Activated CD4-positive, CD25-positive, alpha-beta regulatory T cell treated with anti-CD3 and anti-CD28 coated beads, Interleukin-2, amount 50 U/mL, for 16 hours (primary cell): ENCODE results near the gene XG.
"Not testable (repeated sequence)": the region's sequence is repeated elsewhere in the genome, so short reads cannot be mapped to it uniquely, and the experiment has no call there.

Experiments
- DNase-seq: peaks from one replicate; pipeline ENCODE4 v3.0.0-alpha.2; 2020; ENCODE audit warnings: low read depth, low spot score

Gene XG

DNA sequence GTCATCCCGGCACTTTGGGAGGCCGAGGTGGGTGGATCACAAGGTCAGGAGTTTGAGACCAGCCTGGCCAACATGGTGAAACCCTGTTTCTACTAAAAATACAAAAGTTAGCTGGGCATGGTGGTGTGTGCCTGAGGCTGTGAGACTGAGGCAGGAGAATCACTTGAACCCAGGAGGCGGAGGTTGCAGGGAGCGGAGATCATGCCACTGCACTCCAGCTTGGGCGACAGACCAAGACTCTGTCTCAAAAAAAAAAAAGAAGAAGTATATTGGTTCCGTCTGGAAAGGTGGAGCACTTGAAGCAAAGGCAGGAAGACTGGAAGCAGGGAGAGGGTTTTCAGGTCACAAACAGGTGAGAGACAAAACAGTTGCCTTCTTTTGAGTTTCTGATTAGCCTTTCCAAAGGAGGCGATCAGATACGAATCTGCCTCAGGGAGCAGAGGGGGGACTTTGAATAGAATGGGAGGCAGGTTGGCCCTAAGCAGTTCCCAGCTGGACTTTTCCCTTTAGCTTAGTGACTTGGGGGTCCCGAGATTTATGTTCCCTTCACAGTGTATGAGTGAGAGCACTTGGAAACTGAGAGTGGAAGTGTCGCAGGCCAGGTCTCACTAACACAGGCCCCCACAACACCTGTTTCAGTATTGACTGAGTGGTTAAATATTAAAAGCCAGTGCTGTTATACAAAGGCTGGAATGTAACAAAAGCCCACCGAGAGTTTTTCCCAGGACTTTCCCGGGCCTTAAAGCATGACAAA is 28.8 kb downstream of the XG start:
- not testable (repeated sequence) for DNase-seq

DNA sequence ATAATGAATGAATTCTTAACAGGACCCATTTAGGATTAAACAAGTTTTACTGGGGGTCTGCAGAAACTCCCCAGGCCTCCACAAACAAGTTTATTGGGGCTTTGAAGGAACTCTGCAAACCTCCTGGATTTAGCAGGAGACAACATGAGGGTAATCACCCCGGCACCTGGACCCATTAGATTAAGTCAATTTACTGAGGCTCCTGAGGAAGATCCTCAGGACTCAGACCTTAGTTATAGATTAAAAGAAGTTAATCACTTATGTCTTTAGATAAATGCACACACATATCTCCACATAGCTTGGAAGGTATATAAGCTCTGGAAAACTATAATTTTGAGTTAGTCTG is 29.4 kb downstream of the XG start:
- DNase-seq, result no peak

DNA sequence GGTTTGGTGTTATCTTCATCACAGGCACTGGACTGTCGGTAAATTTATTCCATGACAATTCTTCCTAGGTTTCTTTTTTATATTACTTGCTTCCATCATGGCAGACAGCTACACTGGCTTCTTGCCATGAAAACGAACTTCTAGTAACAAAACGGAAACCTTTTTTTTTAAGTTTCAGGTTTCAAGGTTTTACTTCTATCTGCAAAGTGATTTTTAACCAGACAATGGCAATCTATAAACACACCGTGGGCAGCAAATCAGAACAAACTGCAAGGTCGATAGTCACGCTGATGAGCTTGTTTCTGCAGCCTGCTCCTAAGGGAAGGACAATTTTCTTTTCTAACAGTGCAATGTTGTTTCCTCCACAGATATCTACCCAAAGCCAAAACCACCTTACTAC is 29.9 kb downstream of the XG start:
- no peak for DNase-seq

DNA sequence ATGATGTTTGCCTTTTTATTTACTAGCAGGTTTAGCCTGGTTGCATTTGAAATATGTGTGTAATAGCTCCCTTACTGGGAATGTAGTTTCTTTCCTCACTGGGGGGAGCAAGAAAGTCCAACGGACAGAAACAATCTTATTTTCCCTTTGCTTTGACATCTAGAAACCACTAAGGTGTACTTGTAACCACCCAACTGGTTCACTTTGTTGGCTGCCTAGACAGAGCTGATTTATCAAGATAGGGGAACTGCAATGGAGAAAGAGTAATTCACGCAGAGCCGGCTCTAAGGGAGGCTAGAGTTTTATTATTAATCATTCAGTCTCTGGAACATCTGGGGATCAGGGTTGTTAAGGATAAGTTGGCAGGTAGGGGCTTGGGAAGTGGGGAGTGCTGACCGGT is 30.3 kb downstream of the XG start:
- no peak for DNase-seq

DNA sequence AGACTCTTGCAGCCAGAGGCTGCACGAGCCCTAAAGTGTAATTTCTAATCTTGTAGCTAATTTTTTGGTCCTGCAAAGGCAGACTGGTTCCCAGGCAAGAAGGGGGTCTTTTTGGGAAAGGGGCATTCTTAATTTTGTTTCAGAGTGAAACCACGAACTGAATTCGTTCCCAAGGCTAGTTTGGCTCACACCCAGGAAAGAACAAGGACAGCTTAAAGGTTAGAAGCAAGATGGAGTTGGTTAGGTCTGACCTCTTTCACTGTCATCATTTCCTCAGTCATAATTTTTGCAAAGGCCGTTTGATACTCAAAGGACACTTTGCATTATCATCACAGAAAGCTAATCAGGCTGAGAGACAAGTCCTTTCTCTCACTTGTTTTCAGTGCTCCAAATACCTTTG is 30.9 kb downstream of the XG start:
- DNase-seq, result no peak

DNA sequence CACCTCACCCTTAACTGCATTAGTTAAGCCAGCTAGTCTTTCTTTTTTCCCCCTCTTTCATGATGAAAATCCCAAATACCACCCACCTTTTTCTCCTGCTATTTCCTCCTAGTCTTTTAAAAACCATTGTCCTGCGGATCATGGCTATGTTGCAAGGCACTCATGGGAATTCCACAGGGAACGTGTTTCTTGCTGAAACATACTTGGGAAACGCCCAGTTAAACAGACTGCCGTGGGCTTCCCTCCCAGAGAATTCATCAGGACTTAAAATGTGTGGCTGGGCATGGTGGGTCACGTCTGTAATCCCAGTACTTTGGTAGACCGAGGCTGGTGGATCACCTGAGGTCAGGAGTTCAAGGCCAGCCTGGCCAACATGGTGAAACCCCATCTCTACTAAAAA is 32.2 kb downstream of the XG start:
- no peak for DNase-seq

DNA sequence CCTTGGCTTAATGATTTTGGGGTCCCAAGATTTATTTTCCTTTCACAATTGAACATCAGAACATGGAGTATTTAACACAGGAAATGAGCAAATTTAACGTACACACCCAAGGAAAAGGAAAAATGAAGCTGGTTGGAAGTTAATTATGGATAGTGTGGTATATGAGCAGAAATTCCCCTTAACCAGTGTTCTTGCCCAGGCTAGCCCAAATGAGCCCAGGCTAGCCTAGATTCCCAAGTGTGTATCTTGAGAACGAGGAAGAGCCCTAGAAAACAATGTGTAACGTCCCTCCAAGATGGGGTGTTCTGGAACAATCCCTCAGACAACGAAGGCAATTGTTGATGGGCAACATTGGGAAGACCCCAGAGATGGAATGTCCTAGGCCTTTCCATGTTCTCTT is 33.7 kb downstream of the XG start:
- no peak for DNase-seq

DNA sequence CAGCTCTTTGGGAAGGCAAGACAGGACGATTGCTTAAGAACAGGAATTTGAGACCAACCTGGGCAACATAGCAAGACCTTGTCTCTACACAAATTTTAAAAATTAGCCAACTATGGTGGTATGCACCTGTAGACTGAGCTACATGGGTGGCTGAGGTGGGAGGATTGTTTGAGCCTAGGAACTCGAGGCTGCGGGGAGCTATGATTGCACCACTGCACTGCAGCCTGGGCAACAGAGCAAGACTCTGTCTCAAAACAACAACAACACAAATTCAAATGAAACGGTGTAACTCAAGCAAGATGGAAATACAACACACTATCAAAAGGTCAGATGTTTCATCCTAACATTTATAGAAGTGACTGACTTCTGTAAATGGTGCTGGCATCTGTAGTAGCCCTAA is 37.1 kb downstream of the XG start:
- no peak for DNase-seq

DNA sequence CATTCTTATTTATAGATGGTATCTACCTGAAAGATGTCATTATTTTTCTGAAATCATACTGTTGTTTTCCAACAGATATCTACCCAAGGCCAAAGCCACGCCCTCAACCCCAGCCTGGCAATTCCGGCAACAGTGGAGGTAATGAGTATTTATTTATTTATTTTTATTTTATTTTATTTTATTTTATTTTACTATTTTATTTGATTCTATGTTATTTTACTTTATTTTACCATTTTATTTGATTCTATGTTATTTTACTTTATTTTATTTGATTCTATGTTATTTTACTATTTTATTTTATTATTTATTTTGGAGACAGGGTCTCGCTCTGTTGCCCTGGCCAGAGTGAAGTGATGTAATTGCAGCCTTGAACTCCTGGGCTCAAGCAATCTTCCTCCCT is 37.7 kb downstream of the XG start:
- DNase-seq, result no peak

DNA sequence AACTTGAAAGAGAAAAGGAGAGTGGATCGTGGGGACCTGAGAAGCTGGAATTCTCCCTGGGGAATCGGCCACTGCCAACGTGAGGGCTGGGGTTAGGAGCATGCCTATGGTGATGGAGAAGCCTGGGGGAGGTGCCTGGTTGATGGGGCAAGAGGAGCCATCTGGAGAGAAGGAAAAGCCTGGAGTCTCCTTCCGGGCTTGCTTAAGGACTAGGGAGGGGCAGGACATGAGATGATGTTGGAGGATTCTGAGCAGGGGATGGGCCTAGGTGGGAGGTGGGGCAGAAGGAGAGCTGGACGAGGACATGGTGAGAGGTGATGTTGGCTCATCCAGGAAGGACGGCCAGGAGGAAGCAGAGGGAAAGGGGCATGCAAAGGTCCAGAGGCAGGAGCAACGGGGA is 41.9 kb downstream of the XG start:
- DNase-seq, result no peak

DNA sequence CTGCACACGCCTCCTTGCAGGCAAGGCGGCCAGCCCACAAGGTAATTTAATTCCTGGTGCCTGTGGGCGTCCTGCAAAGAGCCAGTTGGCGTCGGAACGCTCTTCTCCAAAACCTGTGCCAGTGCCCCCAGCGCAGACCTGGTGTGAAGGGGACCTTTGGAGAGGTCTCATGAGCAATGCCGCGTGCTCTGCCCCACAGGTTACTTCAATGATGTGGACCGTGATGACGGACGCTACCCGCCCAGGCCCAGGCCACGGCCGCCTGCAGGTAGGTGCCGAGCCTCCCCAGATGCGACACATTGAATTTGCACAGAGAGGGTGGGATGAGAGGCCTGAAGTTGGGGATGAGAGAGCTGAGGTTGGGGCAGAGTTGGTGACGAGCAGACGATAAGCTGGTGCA is 42.5 kb downstream of the XG start:
- no peak for DNase-seq

DNA sequence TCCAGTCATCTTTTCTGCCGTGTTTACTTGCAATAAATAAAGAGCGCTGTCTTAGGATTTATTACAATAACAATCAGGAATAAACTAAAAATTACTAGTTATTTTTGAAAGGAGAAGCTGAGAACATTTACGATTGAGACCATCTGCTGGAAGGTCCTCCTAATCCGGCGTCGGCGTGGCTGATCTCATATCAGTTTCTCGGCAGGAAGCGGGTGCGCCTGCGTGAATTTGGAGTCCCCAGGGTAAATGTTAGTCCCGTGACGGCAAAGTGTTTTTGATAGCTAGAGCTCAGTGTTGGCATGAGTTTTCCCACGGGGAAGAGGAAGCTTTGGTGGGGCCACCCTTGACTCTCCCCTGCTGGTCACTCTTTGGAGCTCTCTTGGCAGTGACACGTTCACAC is 45.0 kb downstream of the XG start:
- not testable (repeated sequence) for DNase-seq

DNA sequence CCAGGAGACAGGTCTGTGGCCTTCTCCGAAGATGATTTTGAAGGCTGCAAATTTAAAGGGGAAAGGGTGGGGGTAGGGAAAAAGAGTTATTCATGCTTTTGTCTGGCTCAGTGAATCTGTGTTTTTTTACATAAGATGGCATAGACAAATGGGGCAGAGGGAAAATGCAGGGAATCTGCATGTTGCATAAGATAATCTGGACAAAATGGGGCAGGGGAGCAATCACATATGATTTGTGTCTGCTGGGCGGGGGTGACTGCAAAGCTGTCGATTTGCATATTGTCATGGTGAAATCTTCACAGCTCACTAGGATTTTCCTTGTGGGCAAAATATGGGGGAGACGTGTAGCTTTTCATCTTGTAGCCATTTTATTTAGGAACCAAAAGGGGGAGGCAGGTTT is 47.5 kb downstream of the XG start:
- DNase-seq, result no peak

DNA sequence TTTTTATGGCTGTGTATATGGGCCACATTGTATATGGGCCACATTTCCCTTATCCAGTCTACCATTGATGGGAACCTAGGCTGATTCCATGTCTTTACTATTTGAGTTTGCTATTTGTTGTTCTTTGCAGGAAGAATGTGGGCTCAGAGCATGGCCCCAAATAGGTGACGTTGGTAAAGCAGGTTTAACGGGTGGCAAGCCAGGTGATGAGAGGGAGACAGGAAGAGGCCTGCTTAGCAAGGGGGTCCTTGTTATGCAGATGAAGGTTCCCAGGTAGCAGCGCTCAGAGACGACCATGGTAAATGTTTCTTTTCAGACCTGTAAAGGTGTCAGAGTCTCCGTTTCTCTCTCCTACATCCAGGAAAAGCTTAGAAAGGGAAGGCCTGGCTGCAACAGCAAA is 48.1 kb downstream of the XG start:
- DNase-seq, result not testable (repeated sequence)

DNA sequence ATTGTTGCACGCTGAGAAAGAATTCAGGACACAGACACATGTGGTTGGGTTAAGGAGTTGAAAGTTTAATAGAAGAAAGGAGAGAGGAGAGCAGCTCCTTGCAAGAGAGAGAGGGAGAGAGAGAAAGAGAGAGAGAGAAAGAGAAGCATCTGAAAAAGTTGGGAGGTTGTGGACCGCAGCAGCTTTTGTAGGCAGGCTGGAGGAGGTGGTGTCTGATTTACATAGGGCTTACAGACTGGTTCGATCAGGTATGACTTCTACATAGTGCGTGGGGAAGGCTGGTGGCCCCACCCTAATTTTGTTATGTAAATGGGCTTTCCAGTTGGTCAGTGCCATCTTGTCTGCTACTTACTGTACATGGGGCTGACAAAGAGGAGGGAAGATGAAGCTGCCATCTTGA is 49.4 kb downstream of the XG start:
- no peak for DNase-seq

DNA sequence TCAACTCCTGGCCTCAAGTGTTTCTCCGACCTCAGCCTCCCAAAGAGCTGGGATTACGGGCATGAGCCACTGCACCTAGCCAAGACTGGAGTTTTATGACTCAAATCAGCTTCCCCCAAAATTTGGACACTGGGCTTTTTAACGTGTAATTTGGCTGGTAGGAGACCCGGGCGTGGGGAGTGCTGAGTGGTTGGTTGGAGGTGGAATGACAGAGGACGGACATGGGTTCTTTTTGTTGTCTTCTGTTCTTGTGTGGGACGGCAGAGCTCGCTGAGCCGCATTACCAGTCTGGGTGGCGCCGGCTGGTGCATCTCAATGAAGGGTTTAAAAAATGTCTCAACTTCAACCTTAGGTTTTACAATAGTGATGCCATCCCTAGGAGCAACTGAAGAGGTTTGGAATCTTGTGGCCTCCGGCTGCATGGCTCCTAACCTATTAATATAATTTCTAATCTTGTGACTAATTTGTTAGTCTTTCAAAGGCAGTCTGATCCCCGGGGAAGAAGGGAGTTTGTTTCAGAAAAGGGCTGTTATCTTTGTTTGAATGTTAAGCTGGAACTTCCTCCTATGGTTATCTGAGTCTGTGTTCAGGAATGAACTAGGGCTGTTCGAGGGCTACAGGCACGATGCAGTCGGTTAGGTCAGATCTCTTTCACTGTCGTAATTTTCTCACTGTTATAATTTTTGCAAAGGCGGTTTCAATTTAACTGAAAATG is 50.7 kb downstream of the XG start:
- DNase-seq, result not testable (repeated sequence)

DNA sequence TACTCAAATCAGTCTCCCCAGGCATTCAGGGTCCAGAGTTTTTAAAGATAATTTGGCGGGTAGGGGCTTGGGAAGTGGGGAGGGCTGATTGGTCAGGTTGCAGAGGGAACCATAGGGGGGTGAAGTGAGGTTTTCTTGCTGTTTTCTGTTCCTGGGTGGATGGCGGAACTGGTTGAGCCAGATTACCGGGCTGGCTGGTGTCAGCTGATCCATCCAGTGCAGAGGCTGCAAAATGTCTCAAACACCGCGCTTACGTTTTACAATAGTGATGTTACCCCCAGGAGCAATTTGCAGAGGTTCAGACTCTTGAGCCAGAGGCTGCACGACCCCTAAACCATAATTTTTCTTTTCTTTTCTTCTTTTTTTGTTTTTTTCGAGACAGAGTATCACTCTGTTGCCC is 51.6 kb downstream of the XG start:
- DNase-seq, result not testable (repeated sequence)

DNA sequence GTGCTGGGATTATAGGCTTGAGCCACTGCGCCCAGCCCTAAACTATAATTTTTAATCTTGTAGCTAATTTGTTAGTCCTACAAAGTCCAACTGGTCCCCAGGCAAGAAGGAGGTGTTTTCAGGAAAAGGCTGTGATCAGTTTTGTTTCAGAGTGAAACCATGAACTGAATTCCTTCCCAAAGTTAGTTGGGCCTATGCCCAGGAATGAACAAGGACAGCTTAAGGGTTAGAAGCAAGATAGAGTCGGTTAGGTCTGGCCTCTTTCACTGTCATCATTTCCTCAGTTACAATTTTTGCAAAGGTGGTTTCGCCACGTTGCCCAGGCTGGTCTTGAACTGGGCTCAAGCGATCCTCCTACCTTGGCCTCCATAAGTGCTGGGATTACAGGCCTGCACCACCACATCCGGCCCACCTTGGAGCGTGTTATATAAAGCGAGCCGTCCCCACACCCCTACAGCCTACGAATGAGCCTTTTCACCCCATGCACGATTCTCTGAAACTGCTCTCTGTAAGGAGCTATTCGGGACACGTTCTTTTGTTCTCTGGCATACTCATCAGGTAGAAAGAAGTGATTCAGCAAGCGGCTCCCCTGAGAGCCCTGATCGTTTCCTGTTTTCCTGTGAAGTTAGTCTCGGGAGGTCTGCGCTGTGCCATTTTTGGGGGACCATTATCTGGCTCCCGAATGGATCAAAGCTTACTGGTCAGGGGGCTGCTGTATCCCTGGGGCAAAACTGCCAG is 52.4 kb downstream of the XG start:
- not testable (repeated sequence) for DNase-seq

DNA sequence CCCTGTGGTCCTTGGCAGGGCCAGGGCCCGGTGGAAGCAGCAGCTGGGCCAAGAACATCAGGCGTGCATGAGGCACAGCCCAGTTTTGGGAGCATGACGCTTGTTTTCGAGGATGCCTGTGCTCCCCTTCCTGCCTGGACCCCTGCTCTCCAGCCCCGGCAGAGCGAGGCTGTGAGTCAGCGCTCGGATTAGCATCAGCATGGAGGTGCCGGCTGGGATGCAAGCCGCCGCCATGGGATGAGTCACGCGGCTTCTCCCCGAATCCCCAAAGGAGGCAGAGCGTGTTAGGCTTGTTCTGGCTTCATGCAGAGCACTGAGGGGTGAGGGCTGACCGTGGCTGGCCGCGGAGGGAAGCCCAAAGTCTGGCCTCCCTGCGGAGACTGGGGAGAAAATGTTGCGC is 53.0 kb downstream of the XG start:
- DNase-seq, result not testable (repeated sequence)

DNA sequence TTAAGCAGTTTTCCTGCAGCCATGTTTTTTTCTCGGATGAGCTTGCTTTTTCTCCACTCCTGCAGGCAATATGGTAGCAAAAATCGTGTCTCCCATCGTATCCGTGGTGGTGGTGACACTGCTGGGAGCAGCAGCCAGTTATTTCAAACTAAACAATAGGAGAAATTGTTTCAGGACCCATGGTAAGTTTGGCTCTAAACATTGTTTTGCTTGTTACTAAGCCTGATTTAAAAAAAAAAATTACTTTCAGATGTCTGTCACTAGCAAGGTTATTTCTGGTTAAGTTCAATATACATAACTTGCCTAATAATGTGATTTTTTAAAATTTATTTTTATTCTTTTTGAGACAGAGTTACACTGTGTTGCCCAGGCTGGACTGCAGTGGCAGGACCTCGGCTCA is 59.4 kb downstream of the XG start:
- DNase-seq, result no peak

DNA sequence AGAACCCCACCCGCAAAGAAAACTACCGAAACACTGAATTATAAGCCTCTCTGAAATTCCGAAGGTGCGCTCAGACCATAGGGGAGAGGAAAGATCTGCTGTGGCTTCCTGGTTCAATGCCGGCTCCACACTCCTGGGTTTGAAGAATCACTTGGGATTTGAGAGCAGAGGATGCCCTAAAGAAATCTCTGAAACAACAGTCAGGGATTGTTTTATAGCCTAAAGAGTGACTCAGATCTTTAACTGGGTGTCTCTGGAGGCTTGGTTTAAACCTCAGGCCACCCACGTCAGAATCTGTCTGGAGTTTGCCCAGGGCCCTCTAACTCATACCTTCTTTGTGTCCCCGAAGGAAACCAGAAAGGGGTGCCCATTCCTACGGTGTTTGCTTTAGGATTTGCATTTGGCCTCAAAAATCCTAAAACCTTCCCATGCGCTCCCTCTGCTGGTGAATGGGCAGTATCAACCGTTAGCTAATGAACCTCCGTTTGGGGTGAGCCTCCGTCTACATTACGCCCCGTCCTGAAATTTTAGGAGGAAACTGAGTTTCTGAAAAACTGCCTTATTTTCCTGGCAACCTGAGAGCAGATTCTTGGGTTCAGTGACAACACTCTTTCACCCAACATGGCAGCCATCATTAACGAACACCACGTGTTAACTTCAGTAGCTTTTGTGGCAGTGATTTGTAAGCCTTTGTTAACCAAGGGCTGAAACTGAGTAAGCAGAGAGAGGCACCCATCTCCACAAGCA is 60.5 kb downstream of the XG start:
- DNase-seq, result not testable (repeated sequence)

DNA sequence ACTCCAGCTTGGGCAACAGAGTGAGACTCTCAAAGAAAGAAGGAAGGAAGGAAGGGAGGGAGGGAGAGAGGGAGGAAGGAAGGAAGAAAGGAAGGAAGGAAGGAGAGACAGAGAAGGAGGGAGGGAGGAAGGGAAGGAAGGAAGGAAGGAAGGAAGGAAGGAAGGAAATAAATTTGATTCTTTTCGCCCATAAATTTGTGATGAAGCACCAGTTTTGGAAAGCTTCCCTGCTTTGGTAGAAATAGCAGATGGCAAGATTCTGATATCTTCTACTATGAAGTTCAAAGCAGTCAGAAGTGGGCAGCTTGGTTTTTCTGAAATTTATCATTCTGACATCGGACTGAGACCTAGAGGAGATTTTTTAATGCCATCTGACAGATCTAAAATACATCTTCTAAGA is 65.2 kb downstream of the XG start:
- no peak for DNase-seq
